ENCODE results near the gene HIVEP1. TPM values are rescaled to one million over a fixed set of nuclear protein-coding genes. Genes with fewer than 3 reads are reported as not detected.
"Not testable (repeated sequence)": the region's sequence is repeated elsewhere in the genome, so short reads cannot be mapped to it uniquely, and the experiment has no call there.

The HIVEP1 gene
- total and polyA plus RNA-seq, 2 of the 13 experiments (the other 11 are each of a cell fraction or from before 2014, with no cell fraction given) = 7.4 to 9.9 TPM

- H3K4me3 ChIP-seq (replicated peaks in 1 of 3; ENCODE audit: insufficient read depth in 1 of 3, low read depth in 2 of 3, low read length in 3 of 3) = no peak overlapping the region
- TF ChIP-seq SUZ12 (IDR thresholded peaks at IDR 0.05; ENCODE audit: low read depth, low read length) (no peak), ZNF235 (CRISPR knock-in tag; IDR thresholded peaks at IDR 0.05; ENCODE audit: borderline replicate concordance) (no peak)
- no peaks in the 10 kb centered on the region for H3K4me1 ChIP-seq (ENCODE audit: insufficient read depth, low read length)
- ChIA-PET CTCF (ENCODE audit: low intra/inter-chr PET ratio, low total read pairs) (no interaction called here), POLR2A (no interaction called here)
- no peak overlapping the region for H2AFZ ChIP-seq (ENCODE audit: low read length)
- FAIRE-seq (no peak), ATAC-seq (no peak), DNase-seq (ENCODE audit: low spot score) (no peak)
- H4K20me1 ChIP-seq (ENCODE audit: insufficient read depth, low read length) = no peaks in the 10 kb centered on the region
- H3K9ac ChIP-seq (ENCODE audit: insufficient read depth, low read depth, low read length) = no peak overlapping the region
- in situ Hi-C loops (cut with HindIII; ENCODE audit: extremely low pct_ligation_motif_present, low pct_unique_long_range_greater_than_20kb) (no loop called here), intact Hi-C loops (cut with micrococcal nuclease; ENCODE audit: unreplicated experiment) (no loop called here)
- H3K27me3 ChIP-seq (ENCODE audit: control insufficient read depth in 1 of 2, insufficient read depth in 2 of 2, low read length in 2 of 2) = no peaks in the 10 kb centered on the region
- H3K79me2 ChIP-seq (ENCODE audit: insufficient read depth, low read length) = no peaks in the 10 kb centered on the region
- WGBS (ENCODE audit: low lambda C conversion rate) = 74% methylated on average over 8 of the region's 8 CpGs
- no peaks in the 10 kb centered on the region for H3K36me3 ChIP-seq (replicated peaks in 1 of 2; ENCODE audit: control insufficient read depth in 1 of 2, insufficient read depth in 2 of 2, low read length in 2 of 2)
- no peaks in the 10 kb centered on the region for H3K9me3 ChIP-seq (ENCODE audit: low read length)
- no peak overlapping the region for H3K27ac ChIP-seq (ENCODE audit: extremely low read length, insufficient read depth, low read length)
- no TSS peak for BruUV-seq (replicated peaks)
- H3K4me2 ChIP-seq (ENCODE audit: low read depth, low read length) = no peak overlapping the region
Measured at GRCh38 chr6:12175626-12176025, 163.5 kb downstream of the HIVEP1 start.

DNA sequence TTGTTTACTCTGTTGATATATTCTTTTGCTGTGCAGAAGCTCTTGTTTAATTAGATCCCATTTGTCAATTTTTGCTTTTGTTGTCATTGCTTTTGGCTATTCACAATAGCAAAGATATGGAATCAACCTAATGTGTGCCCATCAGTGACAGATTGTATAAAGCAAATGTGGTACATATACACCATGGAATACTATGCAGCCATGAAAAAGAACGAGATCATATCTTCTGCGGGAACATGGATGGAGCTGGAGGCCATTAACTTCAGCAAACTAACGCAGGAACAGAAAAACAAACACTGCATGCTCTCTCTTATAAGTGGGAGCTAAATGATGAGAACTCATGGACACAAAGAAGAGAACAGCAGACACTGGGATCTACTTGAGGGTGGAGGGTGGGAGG lies 164.7 kb downstream of the HIVEP1 start:
- intact Hi-C loops (cut with micrococcal nuclease; ENCODE audit: unreplicated experiment); in situ Hi-C loops (cut with HindIII; ENCODE audit: extremely low pct_ligation_motif_present, low pct_unique_long_range_greater_than_20kb): not testable (repeated sequence)
- WGBS (ENCODE audit: low lambda C conversion rate) = 52% methylated on average over 3 of the region's 3 CpGs

DNA sequence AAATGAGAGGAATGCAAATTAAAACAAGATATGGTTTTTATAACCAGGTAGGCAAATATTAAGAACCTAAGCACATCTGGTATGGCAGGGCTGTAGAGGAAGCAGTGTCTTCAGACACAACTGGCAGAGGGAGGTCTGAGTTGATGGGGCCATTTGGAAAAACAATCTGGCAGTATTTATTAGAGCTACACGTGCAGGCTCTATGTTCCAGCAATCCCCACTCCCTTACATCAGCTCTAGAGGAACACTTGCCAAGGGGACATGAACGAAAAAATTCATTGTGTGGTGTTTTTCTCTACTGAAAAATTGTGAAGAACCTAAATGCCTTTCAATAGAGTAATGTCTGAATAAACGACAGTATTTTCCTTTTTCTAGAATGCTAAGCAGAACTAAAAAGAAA lies 166.4 kb downstream of the HIVEP1 start:
- H3K4me1 ChIP-seq (ENCODE audit: insufficient read depth, low read length) = no peaks in the 10 kb centered on the region
- DNase-seq (ENCODE audit: low spot score) = no peak
- no peak for FAIRE-seq
- in situ Hi-C loops (cut with HindIII; ENCODE audit: extremely low pct_ligation_motif_present, low pct_unique_long_range_greater_than_20kb) (no loop called here), intact Hi-C loops (cut with micrococcal nuclease; ENCODE audit: unreplicated experiment) (no loop called here)
- H3K36me3 ChIP-seq (replicated peaks in 1 of 2; ENCODE audit: control insufficient read depth in 1 of 2, insufficient read depth in 2 of 2, low read length in 2 of 2) = no peaks in the 10 kb centered on the region
- H2AFZ ChIP-seq (ENCODE audit: low read length) = no peak overlapping the region
- ChIA-PET CTCF (ENCODE audit: low intra/inter-chr PET ratio, low total read pairs) (no interaction called here), POLR2A (no interaction called here)
- BruUV-seq (replicated peaks) = no TSS peak
- no peaks in the 10 kb centered on the region for H3K79me2 ChIP-seq (ENCODE audit: insufficient read depth, low read length)
- TF ChIP-seq ZNF335 (CRISPR knock-in tag; IDR thresholded peaks at IDR 0.05) (no peak), KLF6 (CRISPR knock-in tag; IDR thresholded peaks at IDR 0.05) (no peak)
- H4K20me1 ChIP-seq (ENCODE audit: insufficient read depth, low read length) = no peaks in the 10 kb centered on the region
- H3K9ac ChIP-seq (ENCODE audit: insufficient read depth, low read depth, low read length) = no peak overlapping the region
- no peaks in the 10 kb centered on the region; a peak in 1 of 5 replicates for H3K27me3 ChIP-seq (ENCODE audit: control insufficient read depth in 1 of 2, insufficient read depth in 2 of 2, low read length in 2 of 2)
- no peaks in the 10 kb centered on the region for H3K9me3 ChIP-seq (ENCODE audit: low read length)
- no peak overlapping the region for H3K4me3 ChIP-seq (replicated peaks in 1 of 3; ENCODE audit: insufficient read depth in 1 of 3, low read depth in 2 of 3, low read length in 3 of 3)
- no peak for ATAC-seq
- H3K4me2 ChIP-seq (ENCODE audit: low read depth, low read length) = no peak overlapping the region
- 25% methylated on average over 3 of the region's 3 CpGs for WGBS (ENCODE audit: low lambda C conversion rate)
- H3K27ac ChIP-seq (ENCODE audit: extremely low read length, insufficient read depth, low read length) = no peak overlapping the region

More for the DNA sequence above, 164.7 kb downstream of the HIVEP1 start:
- DNase-seq (ENCODE audit: low spot score); H3K4me3 ChIP-seq (replicated peaks in 1 of 3; ENCODE audit: insufficient read depth in 1 of 3, low read depth in 2 of 3, low read length in 3 of 3); H3K9ac ChIP-seq (ENCODE audit: insufficient read depth, low read depth, low read length); H3K36me3 ChIP-seq (replicated peaks in 1 of 2; ENCODE audit: control insufficient read depth in 1 of 2, insufficient read depth in 2 of 2, low read length in 2 of 2); H3K27me3 ChIP-seq (ENCODE audit: control insufficient read depth in 1 of 2, insufficient read depth in 2 of 2, low read length in 2 of 2); H3K27ac ChIP-seq (ENCODE audit: extremely low read length, insufficient read depth, low read length); H3K4me2 ChIP-seq (ENCODE audit: low read depth, low read length); H4K20me1 ChIP-seq (ENCODE audit: insufficient read depth, low read length); CTCF ChIA-PET (ENCODE audit: low intra/inter-chr PET ratio, low total read pairs); FAIRE-seq; BruUV-seq (replicated peaks); H3K4me1 ChIP-seq (ENCODE audit: insufficient read depth, low read length); POLR2A ChIA-PET; ATAC-seq; H3K9me3 ChIP-seq (ENCODE audit: low read length); H2AFZ ChIP-seq (ENCODE audit: low read length); H3K79me2 ChIP-seq (ENCODE audit: insufficient read depth, low read length): not testable (repeated sequence)

All from HepG2 (cell line).